ENCODE measurements around the gene PHTF2. TPM values are rescaled to one million over a fixed set of nuclear protein-coding genes. Genes with fewer than 3 reads are reported as not detected.

The PHTF2 gene
- total and polyA plus RNA-seq, 2 donors (not counting 3 experiments of a cell fraction or from before 2014, with no cell fraction given) = 13.3 to 21.4 TPM

DNA sequence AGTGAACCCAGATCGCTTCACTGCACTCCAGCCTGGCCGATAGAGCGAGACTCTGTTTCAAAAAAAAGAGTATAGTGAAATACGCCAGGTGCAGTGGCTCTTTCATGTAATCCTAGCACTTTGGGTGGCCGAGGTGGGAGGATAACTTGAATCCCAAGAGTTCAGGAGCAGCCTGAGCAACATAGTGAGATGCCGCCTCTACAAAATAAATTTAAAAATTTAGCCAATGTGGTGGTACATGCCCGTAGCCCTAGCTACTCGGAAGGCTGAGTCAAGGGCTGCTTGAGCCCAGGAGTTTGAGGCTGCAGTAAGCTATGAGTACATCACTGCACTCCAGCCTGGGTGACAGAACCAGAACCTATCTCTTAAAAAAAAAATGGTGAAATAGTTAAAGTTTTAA, 28.3 kb upstream of the PHTF2 start:
- no peak overlapping the region for H3K9ac ChIP-seq (replicated peaks; ENCODE audit: extremely low read depth, insufficient read depth, low read length)
- BruUV-seq (replicated peaks) = no TSS peak
- DNase-seq (ENCODE audit: low read depth, low spot score) (no peak), FAIRE-seq (no peak)
- H3K79me2 ChIP-seq (ENCODE audit: control insufficient read depth, insufficient read depth, low read length) = no peaks in the 10 kb centered on the region
- H3K27ac ChIP-seq (ENCODE audit: insufficient read depth, low read depth, low read length) = no peak overlapping the region
- H4K20me1 ChIP-seq (replicated peaks; ENCODE audit: control insufficient read depth, extremely low read depth, insufficient read depth, low read length) = no peaks in the 10 kb centered on the region
- ChIA-PET CTCF (interaction anchor here (1.5 kb wide), 1 partner anchor 119 kb away, joined by 4 read pairs; no protein-coding TSS in a partner anchor), POLR2A (no interaction called here)
- H3K4me1 ChIP-seq (ENCODE audit: control insufficient read depth, extremely low read depth, insufficient read depth, low read length) = no peaks in the 10 kb centered on the region
- dilution Hi-C loops (cut with MboI; ENCODE audit: extremely low pct_ligation_motif_present, low sequenced_read_pairs) = no loop called here
- no peaks in the 10 kb centered on the region for H3K9me3 ChIP-seq (replicated peaks; ENCODE audit: control insufficient read depth, insufficient read depth, low read length)
- no peaks in the 10 kb centered on the region for H3K36me3 ChIP-seq (ENCODE audit: control insufficient read depth in 2 of 2, extremely low read depth in 1 of 2, insufficient read depth in 2 of 2, low read length in 2 of 2)
- no peak overlapping the region for H2AFZ ChIP-seq (ENCODE audit: low read depth, low read length)
- intact Hi-C loops (cut with micrococcal nuclease) = no loop called here
- H3K27me3 ChIP-seq (ENCODE audit: control insufficient read depth in 2 of 2, insufficient read depth in 2 of 2, low read length in 2 of 2) = no peaks in the 10 kb centered on the region
- no peak overlapping the region for H3K4me2 ChIP-seq (ENCODE audit: insufficient read depth, low read length)
- no peak overlapping the region for H3K4me3 ChIP-seq (replicated peaks in 1 of 3; ENCODE audit: insufficient read depth in 1 of 3, low read depth in 1 of 3, low read length in 3 of 3)
- no peaks in the 10 kb centered on the region for H3K9me1 ChIP-seq (replicated peaks; ENCODE audit: control insufficient read depth, extremely low read depth, insufficient read depth, low read length)
- TF ChIP-seq MYC (IDR thresholded peaks at IDR 0.05; ENCODE audit: low read depth, low read length) = no peak
- no peak for TF ChIP-seq MAX (IDR thresholded peaks at IDR 0.05; ENCODE audit: insufficient read depth, insufficient read length)
- no peak for TF ChIP-seq EZH2 (IDR thresholded peaks at IDR 0.05; ENCODE audit: borderline replicate concordance, low read depth, low read length, severe bottlenecking)
- TF ChIP-seq FOS (IDR thresholded peaks at IDR 0.05; ENCODE audit: borderline replicate concordance, insufficient read depth, low read length) = no peak
- no peak for TF ChIP-seq JUN (IDR thresholded peaks at IDR 0.05; ENCODE audit: borderline replicate concordance, insufficient read depth, insufficient read length, low read depth)
- TF ChIP-seq CTCF (IDR thresholded peaks at IDR 0.05; ENCODE audit: extremely low read depth in 1 of 2, insufficient read depth in 1 of 2, low read depth in 1 of 2, low read length in 2 of 2) = no peak
- no peak for TF ChIP-seq POLR2AphosphoS5 (IDR thresholded peaks at IDR 0.05; ENCODE audit: insufficient read depth, low read depth, low read length)
- no peak for TF ChIP-seq POLR2A (IDR thresholded peaks at IDR 0.05; ENCODE audit: low read depth, low read length)
- TF ChIP-seq GATA2 (IDR thresholded peaks at IDR 0.05; ENCODE audit: insufficient read depth, insufficient read length, low read depth, low read length) = no peak
